ENCODE data around the gene TRA2B.
"Not testable (repeated sequence)": the region's sequence is repeated elsewhere in the genome, so short reads cannot be mapped to it uniquely, and the experiment has no call there.

The TRA2B gene

GRCh38 chr3:185910322-185911075, 27.3 kb downstream of the TRA2B start:
- not testable (repeated sequence) for H3K4me3 ChIP-seq (ENCODE audit: low read length); H3K9ac ChIP-seq (ENCODE audit: low read length); DNase-seq; H3K79me2 ChIP-seq (ENCODE audit: low read length); H3K27ac ChIP-seq (ENCODE audit: low read length); H3K9me3 ChIP-seq (replicated peaks; ENCODE audit: insufficient read depth, low read length); H2AFZ ChIP-seq (ENCODE audit: low read length); H3K27me3 ChIP-seq (replicated peaks; ENCODE audit: insufficient read depth, low read length); H3K4me2 ChIP-seq (ENCODE audit: low read depth, low read length); H3K9me2 ChIP-seq (replicated peaks; ENCODE audit: insufficient read depth, low read length); H3K4me1 ChIP-seq (ENCODE audit: low read length)
- Histone ChIP-seq H4K20me1 (ENCODE audit: insufficient read depth, low read length) (peaks cover 11% of the 10 kb centered on the region; the same call in 1 of the 2 replicates), H3F3A (ENCODE audit: insufficient read depth, low read length) (peaks cover 47% of the 10 kb centered on the region), H3K36me3 (replicated peaks; ENCODE audit: insufficient read depth, low read length) (peaks cover 10% of the 10 kb centered on the region)

DNA sequence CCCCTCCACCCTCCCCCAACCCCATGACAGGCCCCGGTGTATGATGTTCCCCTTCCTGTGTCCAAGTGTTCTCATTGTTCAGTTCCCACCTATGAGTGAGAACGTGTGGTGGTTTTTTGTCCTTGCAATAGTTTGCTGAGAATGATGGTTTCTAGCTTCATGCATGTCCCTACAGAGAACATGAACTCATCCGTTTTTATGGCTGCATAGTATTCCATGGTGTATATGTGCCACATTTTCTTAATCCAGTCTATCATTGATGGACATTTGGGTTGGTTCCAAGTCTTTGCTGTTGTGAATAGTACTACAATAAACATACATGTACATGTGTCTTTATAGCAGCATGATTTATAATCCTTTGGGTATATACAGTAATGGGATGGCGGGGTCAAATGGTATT, 27.9 kb downstream of the TRA2B start:
- not testable (repeated sequence) for H2AFZ ChIP-seq (ENCODE audit: low read length); H3K79me2 ChIP-seq (ENCODE audit: low read length); H3K4me2 ChIP-seq (ENCODE audit: low read depth, low read length); DNase-seq; H3K9me2 ChIP-seq (replicated peaks; ENCODE audit: insufficient read depth, low read length); H3K4me1 ChIP-seq (ENCODE audit: low read length); H3K9me3 ChIP-seq (replicated peaks; ENCODE audit: insufficient read depth, low read length); H3K4me3 ChIP-seq (ENCODE audit: low read length); H3K27ac ChIP-seq (ENCODE audit: low read length); H4K20me1 ChIP-seq (ENCODE audit: insufficient read depth, low read length); H3K36me3 ChIP-seq (replicated peaks; ENCODE audit: insufficient read depth, low read length); H3K27me3 ChIP-seq (replicated peaks; ENCODE audit: insufficient read depth, low read length); H3K9ac ChIP-seq (ENCODE audit: low read length)
- H3F3A ChIP-seq (ENCODE audit: insufficient read depth, low read length): peaks cover 41% of the 10 kb centered on the region

GRCh38 chr3:185900228-185900627, 37.6 kb downstream of the TRA2B start:
- Histone ChIP-seq H3K79me2 (ENCODE audit: low read length) (no peaks in the 10 kb centered on the region), H3K27ac (ENCODE audit: low read length) (no peak overlapping the region), H3K4me2 (ENCODE audit: low read depth, low read length) (no peak overlapping the region), H3K9ac (ENCODE audit: low read length) (no peak overlapping the region), H2AFZ (ENCODE audit: low read length) (peak overlapping the region; percentile 16), H3K9me2 (replicated peaks; ENCODE audit: insufficient read depth, low read length) (no peaks in the 10 kb centered on the region), H3K27me3 (replicated peaks; ENCODE audit: insufficient read depth, low read length) (no peaks in the 10 kb centered on the region), H4K20me1 (ENCODE audit: insufficient read depth, low read length) (no peaks in the 10 kb centered on the region), H3K9me3 (replicated peaks; ENCODE audit: insufficient read depth, low read length) (no peaks in the 10 kb centered on the region), H3F3A (ENCODE audit: insufficient read depth, low read length) (no peaks in the 10 kb centered on the region), H3K4me1 (ENCODE audit: low read length) (peaks cover 6% of the 10 kb centered on the region; the same call in 1 of the 2 replicates), H3K36me3 (replicated peaks; ENCODE audit: insufficient read depth, low read length) (no peaks in the 10 kb centered on the region), H3K4me3 (ENCODE audit: low read length) (no peak overlapping the region)
- peak; percentile 49 for DNase-seq
- TF ChIP-seq EZH2phosphoT487 (IDR thresholded peaks at IDR 0.05; ENCODE audit: low read length): no peak
- TF ChIP-seq EZH2 (optimal IDR thresholded peaks at IDR 0.05; ENCODE audit: low read depth, low read length): no peak
- TF ChIP-seq, protein P1, sequence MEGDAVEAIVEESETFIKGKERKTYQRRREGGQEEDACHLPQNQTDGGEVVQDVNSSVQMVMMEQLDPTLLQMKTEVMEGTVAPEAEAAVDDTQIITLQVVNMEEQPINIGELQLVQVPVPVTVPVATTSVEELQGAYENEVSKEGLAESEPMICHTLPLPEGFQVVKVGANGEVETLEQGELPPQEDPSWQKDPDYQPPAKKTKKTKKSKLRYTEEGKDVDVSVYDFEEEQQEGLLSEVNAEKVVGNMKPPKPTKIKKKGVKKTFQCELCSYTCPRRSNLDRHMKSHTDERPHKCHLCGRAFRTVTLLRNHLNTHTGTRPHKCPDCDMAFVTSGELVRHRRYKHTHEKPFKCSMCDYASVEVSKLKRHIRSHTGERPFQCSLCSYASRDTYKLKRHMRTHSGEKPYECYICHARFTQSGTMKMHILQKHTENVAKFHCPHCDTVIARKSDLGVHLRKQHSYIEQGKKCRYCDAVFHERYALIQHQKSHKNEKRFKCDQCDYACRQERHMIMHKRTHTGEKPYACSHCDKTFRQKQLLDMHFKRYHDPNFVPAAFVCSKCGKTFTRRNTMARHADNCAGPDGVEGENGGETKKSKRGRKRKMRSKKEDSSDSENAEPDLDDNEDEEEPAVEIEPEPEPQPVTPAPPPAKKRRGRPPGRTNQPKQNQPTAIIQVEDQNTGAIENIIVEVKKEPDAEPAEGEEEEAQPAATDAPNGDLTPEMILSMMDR (IDR thresholded peaks at IDR 0.05; ENCODE audit: low read length): no peak

DNA sequence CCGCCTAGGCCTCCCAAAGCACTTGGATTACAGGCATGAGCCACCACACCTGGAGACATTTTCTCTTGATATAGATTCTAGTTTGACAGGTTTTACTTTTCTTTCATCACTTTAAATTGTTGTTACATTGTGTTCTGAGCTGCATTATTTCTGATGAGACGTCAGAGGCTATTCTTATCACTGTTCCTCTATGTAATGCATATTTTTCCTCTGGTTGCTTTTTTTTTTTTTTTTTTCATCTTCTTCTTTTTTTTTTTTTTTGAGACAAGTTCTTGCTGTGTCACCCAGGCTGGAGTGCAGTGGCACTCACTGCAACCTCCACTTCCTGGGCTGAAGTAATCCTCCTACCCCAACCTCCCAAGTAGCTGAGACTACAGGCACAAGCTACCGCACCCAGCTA, 41.2 kb downstream of the TRA2B start:
- no peaks in the 10 kb centered on the region for H3K79me2 ChIP-seq (ENCODE audit: low read length)
- no peak overlapping the region for H3K4me2 ChIP-seq (ENCODE audit: low read depth, low read length)
- H3K4me1 ChIP-seq (ENCODE audit: low read length): peaks cover 6% of the 10 kb centered on the region; the same call in 1 of the 2 replicates
- no peaks in the 10 kb centered on the region for H3F3A ChIP-seq (ENCODE audit: insufficient read depth, low read length)
- H3K27ac ChIP-seq (ENCODE audit: low read length): no peak overlapping the region
- H3K9ac ChIP-seq (ENCODE audit: low read length): no peak overlapping the region
- no peaks in the 10 kb centered on the region for H3K9me3 ChIP-seq (replicated peaks; ENCODE audit: insufficient read depth, low read length)
- H4K20me1 ChIP-seq (ENCODE audit: insufficient read depth, low read length): no peaks in the 10 kb centered on the region
- H3K36me3 ChIP-seq (replicated peaks; ENCODE audit: insufficient read depth, low read length): no peaks in the 10 kb centered on the region
- DNase-seq: no peak
- H3K4me3 ChIP-seq (ENCODE audit: low read length): no peak overlapping the region
- H3K27me3 ChIP-seq (replicated peaks; ENCODE audit: insufficient read depth, low read length): no peaks in the 10 kb centered on the region
- TF ChIP-seq, protein P1 (IDR thresholded peaks at IDR 0.05; ENCODE audit: low read length): no peak
- TF ChIP-seq EZH2 (optimal IDR thresholded peaks at IDR 0.05; ENCODE audit: low read depth, low read length) (no peak), EZH2phosphoT487 (IDR thresholded peaks at IDR 0.05; ENCODE audit: low read length) (no peak)
- H3K9me2 ChIP-seq (replicated peaks; ENCODE audit: insufficient read depth, low read length): no peaks in the 10 kb centered on the region
- H2AFZ ChIP-seq (ENCODE audit: low read length): no peak overlapping the region

All from MM.1S (cell line).